Stimulated activated CD4-positive, alpha-beta T cell treated with anti-CD3 and anti-CD28 coated beads, Interleukin-2, amount 100 ng/mL, for 4 hours (primary cell): ENCODE data around the gene GBP5.
"Not testable (repeated sequence)": the region's sequence is repeated elsewhere in the genome, so short reads cannot be mapped to it uniquely, and the experiment has no call there.

Source experiments
- DNase-seq: peaks from one replicate; pipeline ENCODE4 v3.0.0-alpha.2; 2020; ENCODE audit warnings: low read depth

GBP5 gene

DNA sequence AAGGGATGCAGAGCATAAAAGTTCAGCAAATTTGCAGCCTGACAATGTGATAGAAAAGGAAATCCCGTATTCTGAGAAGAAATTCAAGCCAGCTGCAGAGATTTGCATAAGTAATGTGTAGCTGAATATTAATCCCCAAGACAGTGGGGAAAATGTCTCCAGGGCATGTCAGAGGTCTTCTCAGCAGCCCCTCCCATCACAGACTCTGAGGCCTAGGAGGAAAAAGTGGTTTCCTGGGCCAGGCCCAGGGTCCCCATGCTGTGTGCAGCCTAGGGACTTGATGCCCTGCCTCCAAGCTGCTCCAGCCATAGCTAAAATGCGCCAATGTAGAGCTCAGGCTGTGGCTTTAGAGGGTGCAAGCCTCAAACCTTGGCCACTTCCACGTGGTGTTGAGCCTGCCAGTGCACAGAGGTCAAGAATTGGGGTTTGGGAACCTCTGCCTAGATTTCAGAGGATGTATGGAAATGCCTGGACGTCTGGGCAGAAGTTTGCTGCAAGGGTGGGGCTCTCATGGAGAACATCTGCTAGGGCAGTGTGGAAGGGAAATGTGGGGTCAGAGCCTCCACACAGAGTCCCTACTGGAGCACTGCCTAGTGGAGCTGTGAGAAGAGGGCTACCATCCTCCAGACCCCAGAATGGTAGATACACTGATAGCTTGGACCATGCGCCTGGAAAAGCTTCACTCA is 11.6 kb upstream of the GBP5 start:
- not testable (repeated sequence) for DNase-seq

- no peak for DNase-seq
Observed at GRCh38 chr1:89280766-89281165, 8.1 kb upstream of the GBP5 start.

DNA sequence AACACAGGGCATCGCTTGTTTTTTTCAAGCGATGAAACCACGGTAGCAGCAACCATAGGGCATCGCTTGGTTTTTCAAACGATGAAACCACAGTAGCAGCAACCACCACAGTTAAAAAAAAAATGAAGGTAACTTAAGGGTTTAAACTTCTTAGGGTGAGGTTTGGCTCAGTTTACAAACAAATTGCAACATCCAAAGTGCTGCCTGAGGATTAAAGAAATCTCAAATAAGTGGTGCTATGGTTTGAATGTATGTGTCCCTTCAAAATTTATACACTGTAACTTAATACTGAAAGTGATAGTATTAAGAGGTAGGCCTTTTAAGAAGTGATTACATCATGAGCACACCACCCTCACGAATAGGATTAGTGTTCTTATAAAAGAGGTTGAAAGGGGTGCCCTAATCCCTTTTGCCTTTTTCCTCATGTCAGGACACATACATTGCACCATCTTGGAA is 6.4 kb upstream of the GBP5 start:
- DNase-seq, result no peak

DNA sequence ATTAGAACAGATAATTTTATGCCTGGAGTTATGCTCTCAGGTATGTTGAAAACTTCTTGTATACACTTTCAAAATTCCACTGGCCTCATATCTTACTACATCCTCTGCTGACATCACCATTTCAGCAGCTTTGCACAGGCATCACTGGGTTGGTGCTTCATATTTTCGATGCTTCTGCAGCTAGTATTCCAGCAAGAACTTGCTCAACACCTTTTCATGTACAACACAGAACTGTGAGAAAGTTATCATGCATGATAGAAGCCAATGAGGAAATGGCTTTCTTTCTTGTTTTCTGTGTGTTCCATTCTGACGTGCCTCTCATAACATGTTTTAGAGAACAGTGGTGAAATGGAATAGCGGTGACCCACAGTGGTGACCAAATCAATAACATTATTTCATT is 5.1 kb upstream of the GBP5 start:
- no peak for DNase-seq

GRCh38 chr1:89276690-89277089 is 4.0 kb upstream of the GBP5 start:
- DNase-seq, result no peak

GRCh38 chr1:89274411-89274857 is 1.8 kb upstream of the GBP5 start:
- DNase-seq, result no peak

DNA sequence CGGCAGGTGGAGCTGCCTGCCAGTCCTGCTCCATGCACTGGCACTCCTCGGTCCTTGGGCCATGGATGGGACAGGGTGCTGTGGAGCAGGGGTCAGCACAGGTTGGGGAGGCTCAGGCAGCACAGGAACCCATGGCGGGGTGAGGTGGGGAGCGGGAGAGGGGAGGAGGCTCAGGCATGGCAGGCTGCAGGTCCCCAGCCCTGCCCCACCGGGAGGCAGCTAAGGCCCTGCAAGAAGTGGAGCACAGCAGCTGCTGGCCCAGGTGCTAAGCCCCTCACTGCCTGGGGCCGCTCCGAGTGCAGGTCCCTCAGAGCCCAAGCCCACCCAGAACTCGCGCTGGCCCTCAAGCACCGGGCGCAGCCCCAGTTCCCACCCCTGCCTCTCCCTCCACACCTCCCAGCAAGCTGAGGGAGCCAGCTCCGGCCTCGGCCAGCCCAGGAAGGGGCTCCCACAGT is 691 bp upstream of the GBP5 start:
- no peak for DNase-seq

DNA sequence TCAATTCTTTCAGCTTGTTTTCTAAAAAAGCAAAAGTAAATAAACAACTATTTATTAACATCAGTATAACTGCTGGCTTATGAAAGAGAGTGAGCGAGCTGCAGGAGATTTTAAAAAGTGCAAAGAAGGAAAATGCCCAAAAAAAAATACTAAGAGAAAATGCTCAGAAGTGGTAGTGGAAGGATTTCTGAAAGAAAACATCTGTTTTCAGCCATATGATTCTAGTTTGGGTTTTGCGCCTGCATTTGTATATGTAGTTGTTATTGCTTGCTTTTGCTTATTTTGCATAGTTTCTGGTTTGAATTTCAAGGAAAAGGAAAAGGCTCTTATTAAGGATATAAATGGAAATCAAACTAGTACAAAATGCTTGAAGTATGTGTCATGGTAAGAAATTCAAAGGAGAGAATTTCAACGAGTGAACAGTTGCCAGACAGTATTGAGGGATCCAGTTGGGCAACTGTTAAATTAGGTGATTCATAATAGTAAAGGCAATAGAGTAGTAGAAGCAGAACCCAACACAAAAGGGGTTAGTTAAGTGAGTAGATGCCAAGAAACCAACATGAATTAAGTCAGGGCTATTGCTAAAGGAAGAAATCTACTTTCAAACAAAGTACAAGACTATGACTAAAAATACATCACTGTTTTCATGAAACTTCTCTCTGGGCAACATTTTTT is 1.2 kb downstream of the GBP5 start:
- no peak for DNase-seq

DNA sequence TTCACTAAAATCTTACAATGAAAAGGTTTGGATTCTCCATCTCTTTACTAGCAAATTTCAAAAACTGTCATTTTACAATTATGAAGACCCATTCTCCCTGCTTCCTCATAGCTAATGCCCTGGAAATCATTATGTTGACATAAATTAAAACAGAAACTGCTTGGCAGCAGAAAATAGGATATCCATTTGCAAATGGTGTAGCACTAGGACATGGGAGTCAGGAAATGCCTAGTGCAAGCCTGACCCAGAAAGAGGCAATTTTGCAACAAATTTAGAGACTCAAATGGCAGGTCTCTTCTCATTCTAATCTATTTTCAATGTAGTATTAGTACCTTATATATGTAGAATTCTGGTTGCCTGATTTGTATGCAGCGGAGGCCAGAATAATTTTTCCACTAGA is 2.2 kb downstream of the GBP5 start:
- DNase-seq, result no peak

- DNase-seq, result no peak
Observed at GRCh38 chr1:89269277-89269676, 3.4 kb downstream of the GBP5 start.

DNA sequence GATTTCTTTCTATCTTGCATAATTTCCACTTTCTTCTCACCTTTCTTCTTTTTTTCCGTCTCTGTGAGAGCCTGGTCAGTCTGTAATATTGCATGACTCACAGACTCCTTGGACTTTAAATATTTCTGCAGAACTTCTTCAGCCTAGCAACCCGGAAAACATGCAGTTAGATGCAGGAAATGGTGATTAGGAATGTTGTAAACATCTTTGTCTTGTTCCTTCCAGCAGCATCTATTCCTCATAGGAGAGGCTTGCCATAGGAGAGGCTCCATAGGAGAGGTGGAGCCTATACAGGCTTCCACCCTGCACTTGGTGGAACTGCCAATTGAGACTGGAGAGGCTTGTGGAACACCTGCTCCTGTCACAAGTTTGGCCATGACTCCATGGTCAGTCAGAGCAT is 10.0 kb downstream of the GBP5 start:
- DNase-seq, result no peak

DNA sequence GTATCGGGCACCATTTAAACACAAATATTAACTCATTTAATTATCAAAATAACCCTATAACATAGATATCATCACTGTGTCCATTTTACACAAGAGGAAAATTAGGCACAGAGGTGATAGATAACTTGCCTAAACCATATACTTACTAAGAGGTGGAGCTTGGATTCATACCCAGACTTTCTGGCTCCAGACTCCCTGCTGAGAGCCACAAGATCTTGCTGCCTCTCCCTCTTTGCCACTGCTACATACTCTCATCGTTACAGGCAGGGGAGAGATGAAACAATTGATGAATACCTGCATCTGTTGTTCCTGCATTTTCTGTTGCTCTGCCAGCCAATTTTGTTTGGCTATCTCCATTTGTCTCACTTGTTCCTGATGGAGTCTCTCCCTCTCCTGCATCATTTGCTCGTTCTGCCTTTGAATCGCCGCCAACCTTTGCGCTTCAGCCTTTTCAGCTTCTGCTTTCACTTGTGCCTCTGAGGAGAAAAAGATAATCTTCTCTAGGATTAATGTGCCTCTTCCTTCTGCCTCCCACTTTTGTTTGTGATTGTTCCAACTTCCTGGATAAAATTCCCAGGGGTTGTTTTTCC is 10.6 kb downstream of the GBP5 start:
- no peak for DNase-seq

- DNase-seq, result no peak
Observed at GRCh38 chr1:89260566-89261255, 11.9 kb downstream of the GBP5 start.

GRCh38 chr1:89260042-89260441 is 12.6 kb downstream of the GBP5 start:
- DNase-seq, result no peak

GRCh38 chr1:89259283-89259971 is 13.2 kb downstream of the GBP5 start:
- DNase-seq, result no peak

- no peak for DNase-seq
Observed at GRCh38 chr1:89257041-89257440, 15.6 kb downstream of the GBP5 start.

GRCh38 chr1:89255581-89255980 is 17.1 kb downstream of the GBP5 start:
- not testable (repeated sequence) for DNase-seq

- DNase-seq, result no peak
Observed at GRCh38 chr1:89254658-89255287, 17.9 kb downstream of the GBP5 start.

DNA sequence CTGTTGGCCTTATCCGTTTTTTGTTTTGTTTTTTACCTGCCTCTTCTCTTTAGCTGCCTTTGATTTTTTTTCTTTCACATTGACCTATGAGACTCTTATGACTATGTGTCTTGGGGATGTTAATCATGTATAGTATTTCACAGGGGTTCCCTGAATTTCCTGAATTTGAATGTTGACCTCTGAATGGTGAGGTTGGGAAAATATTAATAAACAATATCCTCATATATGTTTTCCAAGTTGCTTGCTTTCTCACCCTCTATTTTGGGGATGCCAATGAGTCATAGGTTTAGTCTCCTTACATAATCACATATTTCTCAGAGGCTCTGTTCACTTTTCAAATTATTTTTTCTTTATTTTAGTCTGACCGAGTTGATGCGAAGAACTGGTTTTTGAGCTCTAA is 29.6 kb downstream of the GBP5 start:
- no peak for DNase-seq
